ES-I3 (cell line): ENCODE data around the gene OR52N1.

ENCODE experiments used
- H3K36me3 ChIP-seq: 2 replicates; pipeline ENCODE4 v1.6.1; 2013; ENCODE audit warnings: mild to moderate bottlenecking, low read length, control low read depth, moderate library complexity; ENCODE audit not compliant: insufficient read depth
- H3K4me1 ChIP-seq: 2 replicates; pipeline ENCODE4 v1.6.1; 2013; ENCODE audit warnings: mild to moderate bottlenecking, control low read depth, low read length; ENCODE audit not compliant: insufficient read depth
- H3K9ac ChIP-seq: 2 replicates; pipeline ENCODE4 v1.6.1; 2013; ENCODE audit warnings: low read depth, mild to moderate bottlenecking, low read length, moderate library complexity
- H3K9me3 ChIP-seq: 2 replicates; pipeline ENCODE4 v1.6.1; 2013; ENCODE audit warnings: mild to moderate bottlenecking, low read length, moderate library complexity; ENCODE audit not compliant: control insufficient read depth, insufficient read depth

Gene OR52N1

GRCh38 chr11:5753943-5754342 is 37.1 kb downstream of the OR52N1 start, which contains the start of gene OR52N4:
Gene OR52N4 (plus strand): TSS chr11:5754243. CDS start chr11:5754741, 498 bp downstream.
- H3K4me1 ChIP-seq, result no peaks in the 10 kb centered on the region
- H3K9me3 ChIP-seq, result no peaks in the 10 kb centered on the region
- H3K9ac ChIP-seq, result no peak within 1 kb of the TSS
- H3K36me3 ChIP-seq, result no peaks in the 10 kb centered on the region

- Histone ChIP-seq H3K4me1 (no peaks in the 10 kb centered on the region), H3K9me3 (no peaks in the 10 kb centered on the region), H3K9ac (no peak overlapping the region), H3K36me3 (no peaks in the 10 kb centered on the region)
These were observed 41.2 kb downstream of the OR52N1 start for GRCh38 chr11:5749836-5750235.

GRCh38 chr11:5746614-5747013 is 44.5 kb downstream of the OR52N1 start:
- Histone ChIP-seq H3K4me1 (no peaks in the 10 kb centered on the region), H3K9ac (no peak overlapping the region), H3K36me3 (no peaks in the 10 kb centered on the region), H3K9me3 (no peaks in the 10 kb centered on the region)

GRCh38 chr11:5738431-5738830 is 52.6 kb downstream of the OR52N1 start:
- Histone ChIP-seq H3K9me3 (no peaks in the 10 kb centered on the region), H3K36me3 (no peaks in the 10 kb centered on the region), H3K9ac (no peak overlapping the region), H3K4me1 (no peaks in the 10 kb centered on the region)

- Histone ChIP-seq H3K4me1 (no peaks in the 10 kb centered on the region), H3K9me3 (no peaks in the 10 kb centered on the region), H3K9ac (no peak overlapping the region), H3K36me3 (no peaks in the 10 kb centered on the region)
These were observed 53.2 kb downstream of the OR52N1 start for GRCh38 chr11:5737670-5738392.

GRCh38 chr11:5737091-5737490 is 54.0 kb downstream of the OR52N1 start:
- Histone ChIP-seq H3K9me3 (no peaks in the 10 kb centered on the region), H3K9ac (no peak overlapping the region), H3K4me1 (no peaks in the 10 kb centered on the region), H3K36me3 (no peaks in the 10 kb centered on the region)
